K562 (cell line): Measurements from ENCODE around the gene KRT71. TPM values are rescaled to one million over a fixed set of nuclear protein-coding genes. Genes with fewer than 3 reads are reported as not detected.

Experiments
- ATAC-seq: fragments of 200-7000 bp; cut with Tn5 transposase; 3 replicates; pipeline ENCODE4 v1.9.1; 2020; ENCODE audit warnings: moderate library complexity
- BruUV-seq: library from RNA; stranded (reverse); fragments of 400-500 nt; replicated peaks from 2 replicates; lab custom pipeline; 2021; lab: Mats Ljungman, UMichigan
- CTCF ChIA-PET: fragments of 300-600 bp; formaldehyde crosslinking; extraction: SDS; loops from one replicate; lab custom pipeline; 2021; ENCODE audit warnings: low intra/inter-chr PET ratio; lab: Yijun Ruan, JAX
- POLR2A ChIA-PET: fragments of 300-600, 350-650 bp; sonication (Branson Sonifier 250); formaldehyde crosslinking; extraction: SDS; loops from one replicate; lab custom pipeline; 2021; ENCODE audit warnings: antibody characterized with exemption, inconsistent platforms; lab: Yijun Ruan, JAX
- DNase-seq, 4 experiments: peaks; one replicate each; pipeline versions ENCODE4 v3.0.0 to v3.0.0-alpha.2; 2011 to 2018; ENCODE audit warnings: low spot score in 3 of 4, mixed read lengths in 3 of 4; ENCODE audit errors: extremely low read depth in 1 of 4
- FAIRE-seq: peaks from 2 replicates; lab custom pipeline; 2011; peaks lifted over from hg19 to GRCh38; lab: Jason Lieb, UNC
- H2AFZ ChIP-seq: 2 replicates; pipeline ENCODE4 v1.6.0; 2011; ENCODE audit warnings: low read depth, low read length, control low read depth, inconsistent platforms
- H3K27ac ChIP-seq: fragments of 200-600 bp; 3 replicates; pipeline ENCODE4 v1.8.0; 2011; ENCODE audit warnings: low read depth, mild to moderate bottlenecking, control low read depth, inconsistent platforms, low read length, moderate library complexity, mixed read lengths; ENCODE audit errors: extremely low read depth
- H3K27me3 ChIP-seq, 2 experiments: fragments of 300-600 bp in 1 of 2; 2 replicates in 1 of 2; 3 replicates in 1 of 2; pipeline versions ENCODE4 v1.6.0 to v1.8.0; 2011; ENCODE audit warnings: inconsistent platforms in 2 of 2, low read length in 2 of 2, mild to moderate bottlenecking in 1 of 2, mixed read lengths in 1 of 2, moderate library complexity in 1 of 2; ENCODE audit not compliant: control insufficient read depth in 2 of 2, insufficient read depth in 2 of 2
- H3K36me3 ChIP-seq: fragments of 300-600 bp; 3 replicates; pipeline ENCODE4 v1.8.0; 2011; ENCODE audit warnings: mild to moderate bottlenecking, low read length, inconsistent platforms; ENCODE audit not compliant: control insufficient read depth, insufficient read depth
- H3K4me1 ChIP-seq, 2 experiments: fragments of 200-600 bp in 1 of 2; replicated peaks in 1 of 2; 2 replicates in 1 of 2; 3 replicates in 1 of 2; pipeline versions ENCODE4 v1.5.1 to v1.8.0; 2011; ENCODE audit warnings: inconsistent platforms in 2 of 2, low read length in 2 of 2, mild to moderate bottlenecking in 1 of 2, mixed read lengths in 1 of 2, moderate library complexity in 1 of 2; ENCODE audit not compliant: control insufficient read depth in 2 of 2, insufficient read depth in 2 of 2
- H3K4me2 ChIP-seq: 2 replicates; pipeline ENCODE4 v1.6.1; 2011; ENCODE audit warnings: low read length, control low read depth, inconsistent platforms, mixed read lengths; ENCODE audit not compliant: insufficient read depth
- H3K4me3 ChIP-seq: fragments of 200-600 bp; sonication (generic), shearing (Covaris generic); 2 replicates; pipeline ENCODE4 v1.5.1; 2016; ENCODE audit warnings: control low read depth, inconsistent platforms
- H3K79me2 ChIP-seq: fragments of 200-600 bp; 3 replicates; pipeline ENCODE4 v1.8.0; 2011; ENCODE audit warnings: low read length, inconsistent platforms; ENCODE audit not compliant: control insufficient read depth, insufficient read depth
- H3K9ac ChIP-seq, 2 experiments: 2 replicates each; pipeline versions ENCODE4 v1.6.0 to v1.6.1; 2011; ENCODE audit warnings: low read depth in 2 of 2, low read length in 2 of 2, control low read depth in 1 of 2, inconsistent platforms in 1 of 2, mild to moderate bottlenecking in 1 of 2, mixed read lengths in 1 of 2; ENCODE audit not compliant: insufficient read depth in 1 of 2
- H3K9me1 ChIP-seq: one replicate; pipeline ENCODE4 v1.6.0; 2011; ENCODE audit warnings: inconsistent platforms, mild to moderate bottlenecking, low read length, moderate library complexity; ENCODE audit not compliant: control insufficient read depth, insufficient read depth
- H3K9me3 ChIP-seq: replicated peaks from 2 replicates; pipeline ENCODE4 v1.5.1; 2011; ENCODE audit warnings: low read depth, low read length, inconsistent platforms; ENCODE audit not compliant: control insufficient read depth, insufficient read depth
- H4K20me1 ChIP-seq: replicated peaks from 2 replicates; pipeline ENCODE4 v1.6.1; 2011; ENCODE audit warnings: low read length, inconsistent platforms, mixed read lengths; ENCODE audit not compliant: control insufficient read depth, insufficient read depth
- MXI1 ChIP-seq: IDR thresholded peaks from 2 replicates; pipeline ENCODE4 v1.6.1; 2011; ENCODE audit warnings: low read depth, mild to moderate bottlenecking, improper control_type of control experiment, low read length
- NFRKB ChIP-seq: fragments of 450-650 bp; IDR thresholded peaks from 2 replicates; pipeline ENCODE4 v1.6.1; 2016; ENCODE audit warnings: low read depth
- RBFOX2 ChIP-seq: fragments of 200-400 bp; formaldehyde crosslinking; IDR thresholded peaks from 2 replicates; pipeline ENCODE4 v1.6.1; 2017; ENCODE audit warnings: low read depth, mild to moderate bottlenecking, low read length, moderate library complexity
- ZNF584 ChIP-seq: fragments of 200-800 bp; sonication (Bioruptor generic); IDR thresholded peaks from 2 replicates; pipeline ENCODE4 v1.6.1; 2016; ENCODE audit warnings: low read depth, mild to moderate bottlenecking, missing genetic modification characterization, missing compliant biosample characterization
- WGBS: fragments of 100-300 bp; shearing (Covaris generic); methylation state at CpG from one replicate; pipeline ENCODE4 v1.1.6; 2016; ENCODE audit warnings: low coverage, mixed read lengths; ENCODE audit not compliant: insufficient coverage; ENCODE audit errors: missing lambda C conversion rate; 5-methylcytosine and 5-hydroxymethylcytosine counted together
- in situ Hi-C: fragments of 300-500 bp; cut with MboI; formaldehyde crosslinking; loops from 4 replicates; pipeline ENCODE4 v1.15.0; 2018; ENCODE audit warnings: inconsistent platforms, mixed read lengths
- intact Hi-C: fragments of 100-400 bp; cut with micrococcal nuclease; formaldehyde crosslinking; loops from 2 replicates; pipeline ENCODE4 v1.14.2; 2022
- polyA plus RNA-seq, 8 experiments: library from polyadenylated mRNA; depleted of rRNA in 4 of 8; stranded (reverse) in 5 of 8; unstranded in 3 of 8; fragments of >200 nt; fragmentation: Nextera tagmentation in 2 of 8; fragmentation: Illumina TruSeq in 1 of 8; extraction: Ambion mirVana in 2 of 8; extraction: Trizol in 1 of 8; gene quantifications; 2 replicates each; pipeline versions ENCODE4 v1.2.1 to v1.2.3, GENCODE V29; 2011 to 2014; ENCODE audit warnings: inconsistent platforms in 1 of 8, missing spikeins in 1 of 8
- total RNA-seq, 7 experiments: library from RNA; depleted of rRNA in 6 of 7; stranded (reverse); fragments of >200 nt in 6 of 7; fragmentation: Illumina TruSeq in 2 of 7; extraction: Trizol in 2 of 7; gene quantifications; 2 replicates each; pipeline versions ENCODE4 v1.2.1 to v1.2.3, GENCODE V29; 2011 to 2021; ENCODE audit warnings: low replicate concordance in 1 of 7
- TF ChIP-seq, protein P1 (sequence below): fragments of 450-650 bp; IDR thresholded peaks from 2 replicates; pipeline ENCODE4 v1.6.1; 2016
- TF ChIP-seq, protein P2 (sequence below): sonication (generic); IDR thresholded peaks from 2 replicates; pipeline ENCODE4 v1.6.1; 2016

Gene KRT71
- total and polyA plus RNA-seq, 9 of the 15 experiments (the other 6 are each of a cell fraction or from before 2014, with no cell fraction given) = not detected

DNA sequence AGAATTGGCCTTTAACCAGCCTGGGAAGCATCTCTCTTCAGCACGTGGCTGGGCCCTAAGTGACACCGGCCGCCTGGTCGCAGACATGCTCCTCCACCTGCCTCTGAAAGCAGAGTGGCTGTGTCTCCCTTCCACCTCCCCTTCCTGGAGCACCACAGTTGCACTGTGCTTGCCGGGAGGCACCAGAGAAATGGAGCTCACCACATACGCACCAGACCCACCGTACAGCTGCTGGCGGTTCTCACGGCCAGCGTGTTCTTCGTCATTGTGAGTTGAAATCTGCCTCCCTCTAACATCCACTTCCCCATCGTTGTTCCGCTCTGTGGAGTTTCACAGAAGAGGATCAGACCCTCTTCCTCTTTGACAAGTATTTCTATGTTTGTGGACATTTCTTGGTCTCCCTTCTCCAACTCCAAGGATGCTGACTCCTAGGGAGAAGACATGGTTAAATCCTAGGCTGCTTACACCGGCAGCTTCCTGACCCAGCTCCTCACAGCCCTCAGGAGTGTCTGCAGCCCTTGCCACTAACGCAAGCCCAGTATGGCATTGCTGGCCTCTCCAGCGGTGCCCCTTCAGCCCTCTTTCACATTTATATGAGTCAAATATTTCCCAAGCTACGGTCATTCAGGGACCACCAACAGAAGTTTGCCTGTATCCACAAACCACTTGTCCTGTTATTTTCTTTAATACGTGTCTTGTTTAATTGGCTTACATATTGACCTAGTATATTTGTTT is 21.2 kb downstream of the KRT71 start:
- H3K9ac ChIP-seq = no peak overlapping the region
- intact Hi-C loops (no loop called here), in situ Hi-C loops (no loop called here)
- no peaks in the 10 kb centered on the region for H3K4me1 ChIP-seq
- DNase-seq (no peak), FAIRE-seq (no peak), ATAC-seq (no peak)
- 1% methylated on average over 18 of the region's 18 CpGs for WGBS
- no peak overlapping the region for H3K27ac ChIP-seq
- H3K9me1 ChIP-seq = no peaks in the 10 kb centered on the region
- BruUV-seq = no TSS peak
- no peak overlapping the region for H3K4me2 ChIP-seq
- peaks cover 5 to 32% of the 10 kb centered on the region in 2 experiments; a peak in 4 of 5 replicates for H3K27me3 ChIP-seq
- no peak overlapping the region for H2AFZ ChIP-seq
- no peaks in the 10 kb centered on the region for H3K79me2 ChIP-seq
- no peaks in the 10 kb centered on the region for H3K9me3 ChIP-seq
- TF ChIP-seq, protein P1, sequence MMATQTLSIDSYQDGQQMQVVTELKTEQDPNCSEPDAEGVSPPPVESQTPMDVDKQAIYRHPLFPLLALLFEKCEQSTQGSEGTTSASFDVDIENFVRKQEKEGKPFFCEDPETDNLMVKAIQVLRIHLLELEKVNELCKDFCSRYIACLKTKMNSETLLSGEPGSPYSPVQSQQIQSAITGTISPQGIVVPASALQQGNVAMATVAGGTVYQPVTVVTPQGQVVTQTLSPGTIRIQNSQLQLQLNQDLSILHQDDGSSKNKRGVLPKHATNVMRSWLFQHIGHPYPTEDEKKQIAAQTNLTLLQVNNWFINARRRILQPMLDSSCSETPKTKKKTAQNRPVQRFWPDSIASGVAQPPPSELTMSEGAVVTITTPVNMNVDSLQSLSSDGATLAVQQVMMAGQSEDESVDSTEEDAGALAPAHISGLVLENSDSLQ = no peak
- TF ChIP-seq MXI1 (no peak), RBFOX2 (no peak), NFRKB (no peak), ZNF584 (CRISPR knock-in tag) (no peak)
- TF ChIP-seq, protein P2, sequence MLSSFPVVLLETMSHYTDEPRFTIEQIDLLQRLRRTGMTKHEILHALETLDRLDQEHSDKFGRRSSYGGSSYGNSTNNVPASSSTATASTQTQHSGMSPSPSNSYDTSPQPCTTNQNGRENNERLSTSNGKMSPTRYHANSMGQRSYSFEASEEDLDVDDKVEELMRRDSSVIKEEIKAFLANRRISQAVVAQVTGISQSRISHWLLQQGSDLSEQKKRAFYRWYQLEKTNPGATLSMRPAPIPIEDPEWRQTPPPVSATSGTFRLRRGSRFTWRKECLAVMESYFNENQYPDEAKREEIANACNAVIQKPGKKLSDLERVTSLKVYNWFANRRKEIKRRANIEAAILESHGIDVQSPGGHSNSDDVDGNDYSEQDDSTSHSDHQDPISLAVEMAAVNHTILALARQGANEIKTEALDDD = no peak
- H4K20me1 ChIP-seq = peaks cover 5% of the 10 kb centered on the region; the same call in 1 of the 2 replicates
- no peaks in the 10 kb centered on the region for H3K36me3 ChIP-seq
- CTCF ChIA-PET = no interaction called here
- no peak overlapping the region for H3K4me3 ChIP-seq
- POLR2A ChIA-PET = interaction anchor here (0.8 to 1.1 kb wide), 2 partner anchors 96 to 150 kb away, joined by 3 read pairs; no protein-coding TSS in a partner anchor
